ENCODE results near the gene USP5.
A peak's percentile ranks its signal among the peaks of the same experiment; 100 is the strongest.
"Not testable (repeated sequence)": the region's sequence is repeated elsewhere in the genome, so short reads cannot be mapped to it uniquely, and the experiment has no call there.

Gene USP5

DNA sequence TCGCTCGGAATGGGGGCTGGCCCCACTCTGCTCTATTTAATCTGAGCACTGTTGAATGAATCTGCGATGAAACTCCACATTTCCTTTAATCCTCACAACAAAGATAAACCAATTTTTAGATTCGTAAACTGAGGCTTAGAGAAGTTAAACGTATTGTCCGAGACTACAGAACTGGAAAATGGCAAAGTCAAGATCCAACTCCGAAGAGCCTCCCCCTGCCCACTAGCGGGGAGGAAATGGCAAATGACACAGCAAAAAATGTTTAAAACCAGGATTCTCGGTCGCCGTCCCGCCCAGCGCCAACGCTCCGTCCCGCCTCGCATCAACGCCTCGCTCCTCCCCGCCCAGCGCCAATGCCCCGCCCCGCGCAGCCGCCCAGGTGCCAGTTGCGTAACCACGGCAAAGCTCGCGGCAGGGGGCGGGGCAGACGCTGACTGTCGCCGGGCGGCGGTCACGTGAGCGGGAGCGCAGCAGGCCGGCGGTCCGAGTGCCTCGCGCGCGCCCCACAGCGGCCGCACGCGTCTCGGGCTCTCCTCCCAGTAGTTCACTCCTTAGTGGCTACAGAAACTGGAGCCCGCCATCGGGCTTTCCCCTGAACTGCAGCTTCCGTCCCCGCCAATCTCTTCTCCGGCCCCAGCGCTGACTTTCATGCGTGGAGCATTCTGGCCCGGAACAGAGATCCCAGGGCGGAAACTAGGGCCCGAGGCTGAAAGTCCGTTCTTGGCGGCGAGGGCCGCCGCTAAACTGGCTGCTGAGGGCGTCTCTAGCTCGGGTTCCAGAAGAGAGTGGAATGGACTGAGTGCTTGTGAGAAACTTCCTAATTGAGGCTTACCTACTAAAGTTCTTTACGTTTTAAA lies 39.1 kb downstream of the USP5 start:
- peak; percentile 99 for DNase-seq

DNA sequence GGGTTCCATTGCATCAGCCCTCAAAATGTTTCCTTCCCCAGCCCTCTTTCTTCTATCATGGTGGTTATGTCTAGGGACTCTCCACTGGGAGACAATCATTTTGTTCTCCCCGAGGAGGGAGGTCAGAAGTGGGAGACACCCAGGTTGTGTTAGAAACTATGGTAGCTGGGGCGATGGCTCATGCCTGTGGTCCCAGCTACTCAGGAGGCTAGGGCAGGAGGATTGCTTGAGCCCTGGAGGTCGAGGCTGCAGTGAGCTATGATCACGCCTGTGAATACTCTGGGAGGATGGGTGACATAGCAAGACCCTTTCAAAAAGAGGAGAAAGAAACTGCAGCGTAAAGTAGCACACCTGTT lies 39.7 kb downstream of the USP5 start:
- DNase-seq = no peak

DNA sequence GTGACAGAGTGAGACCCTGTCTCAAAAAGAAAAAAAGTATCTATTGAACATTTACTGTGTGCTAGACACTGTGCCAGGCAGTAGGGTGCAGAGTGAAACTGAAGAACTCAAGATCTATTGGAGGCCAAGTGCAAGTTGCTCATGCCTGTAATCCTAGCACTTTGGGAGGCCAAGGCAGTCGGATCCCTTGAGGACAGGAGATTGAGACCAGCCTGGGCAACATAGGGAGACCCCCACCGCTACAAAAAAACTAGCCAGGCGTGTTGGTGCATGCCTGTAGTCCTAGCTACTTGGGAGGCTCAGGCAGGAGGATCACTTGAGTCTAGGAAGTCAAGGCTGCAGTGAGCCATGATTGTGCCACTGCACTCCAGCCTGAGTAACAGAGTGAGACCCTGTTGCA lies 40.7 kb downstream of the USP5 start:
- not testable (repeated sequence) for DNase-seq

DNA sequence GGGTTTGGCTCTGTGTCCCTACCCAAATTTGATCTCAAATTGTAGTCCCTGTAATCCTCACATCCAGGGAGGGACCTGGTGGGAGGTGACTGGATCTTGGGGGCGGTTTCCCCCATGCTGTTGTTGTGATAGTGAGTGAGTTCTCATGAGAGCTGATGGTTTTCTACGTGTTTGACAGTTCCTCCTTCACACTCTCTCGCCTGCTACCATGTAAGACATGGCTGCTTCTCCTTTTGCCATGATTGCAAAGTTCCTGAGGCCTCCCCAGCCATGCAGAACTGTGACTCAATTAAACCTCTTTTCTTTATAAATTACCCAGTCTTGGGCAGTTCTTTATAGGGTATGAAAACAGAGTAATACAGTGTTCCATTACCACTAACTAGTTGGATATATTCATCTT lies 42.4 kb downstream of the USP5 start:
- DNase-seq = no peak

DNA sequence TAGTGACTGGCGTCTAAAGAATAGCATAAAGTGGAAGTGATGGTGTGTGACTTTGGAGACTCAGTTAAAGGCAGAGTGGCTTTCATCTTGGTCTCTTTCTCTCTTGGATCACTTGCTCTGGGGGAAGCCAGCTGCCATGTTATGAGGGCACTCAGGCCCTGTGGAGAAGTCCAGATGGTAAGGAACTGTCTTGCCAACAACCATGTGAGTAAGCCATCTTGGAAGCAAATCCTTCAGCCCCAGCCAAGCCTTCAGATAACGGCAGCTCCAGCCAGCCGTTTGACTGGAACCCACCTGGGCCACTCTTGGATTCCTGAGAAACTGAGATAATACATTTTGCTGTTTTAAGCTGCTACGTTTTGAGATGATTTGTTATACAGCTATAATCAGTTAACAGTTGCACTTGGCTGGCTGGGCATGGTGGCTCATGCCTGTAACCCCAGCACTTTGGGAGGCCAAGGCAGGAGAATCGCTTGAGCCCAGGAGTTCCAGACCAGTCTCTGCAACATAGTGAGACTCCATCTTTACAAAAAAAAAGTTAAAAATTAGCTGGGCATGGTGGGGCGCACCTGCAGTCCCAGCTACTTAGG lies 45.0 kb downstream of the USP5 start:
- no peak for DNase-seq

DNA sequence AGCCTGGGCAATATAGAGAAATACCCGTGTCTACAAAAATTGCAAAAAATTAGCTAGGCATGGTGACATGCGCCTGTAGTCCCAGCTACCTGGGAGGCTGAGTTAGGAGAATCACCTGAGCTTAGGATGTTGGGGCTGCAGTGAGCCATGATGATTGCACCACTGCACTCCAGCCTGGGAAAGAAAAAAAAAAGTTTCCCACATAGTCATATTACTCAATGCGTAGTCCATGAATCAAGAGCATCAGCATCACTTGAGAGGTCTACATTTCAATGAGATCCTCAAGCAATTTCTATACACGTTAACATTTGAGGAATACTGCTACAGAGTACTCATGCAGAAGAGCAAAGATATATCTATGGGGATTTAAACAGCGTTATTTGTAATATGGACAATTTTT lies 47.5 kb downstream of the USP5 start:
- no peak for DNase-seq

DNA sequence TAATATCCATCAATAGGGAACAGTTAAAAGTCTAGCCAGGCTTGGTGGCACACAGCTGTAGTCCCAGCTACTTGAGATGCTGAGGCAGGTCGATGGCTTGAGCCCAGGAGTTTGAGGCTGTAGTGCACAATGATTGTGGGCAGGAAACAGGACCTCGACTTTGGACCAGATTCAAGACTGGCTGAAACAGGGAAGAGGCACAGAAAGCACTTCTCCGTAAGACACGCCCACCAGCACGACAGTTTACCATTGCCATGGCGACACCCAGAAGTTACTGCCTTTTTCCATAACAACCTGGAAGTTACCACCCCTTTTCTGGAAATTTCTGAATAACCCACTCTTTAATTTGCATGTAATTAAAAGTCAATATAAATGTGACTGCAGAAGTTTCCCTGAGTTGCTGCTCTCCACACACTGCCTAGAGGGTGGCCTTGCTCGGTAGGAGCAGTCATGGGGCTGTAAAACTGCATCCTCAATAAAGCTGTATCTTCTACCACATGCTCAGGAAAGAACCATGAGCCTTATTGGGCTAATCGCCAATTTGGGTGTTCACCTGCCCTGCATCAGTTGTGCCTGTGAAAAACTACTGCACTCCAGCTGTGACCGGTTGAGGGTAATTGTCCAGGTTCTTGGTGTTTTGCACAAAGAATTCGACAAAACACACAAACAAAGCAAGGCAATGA lies 48.0 kb downstream of the USP5 start:
- no peak for DNase-seq

DNA sequence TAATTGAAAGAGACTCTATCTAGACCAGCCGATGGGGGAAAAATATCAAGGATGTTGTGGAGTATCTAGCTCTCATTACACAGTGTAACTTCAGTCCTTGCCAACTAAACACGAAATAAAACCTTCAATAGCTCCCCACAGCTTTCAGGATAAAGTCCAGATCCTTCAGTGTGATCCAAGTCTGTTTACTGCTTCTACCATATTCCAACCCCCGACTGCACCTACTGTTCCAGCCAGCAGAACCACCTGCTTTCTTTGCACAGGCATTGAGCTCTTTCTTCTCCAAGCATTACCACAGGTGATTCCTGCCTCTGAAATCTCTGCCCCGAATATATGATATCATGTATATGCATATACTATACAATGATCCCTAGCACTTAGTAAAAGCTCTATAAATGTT lies 50.5 kb downstream of the USP5 start:
- no peak for DNase-seq

DNA sequence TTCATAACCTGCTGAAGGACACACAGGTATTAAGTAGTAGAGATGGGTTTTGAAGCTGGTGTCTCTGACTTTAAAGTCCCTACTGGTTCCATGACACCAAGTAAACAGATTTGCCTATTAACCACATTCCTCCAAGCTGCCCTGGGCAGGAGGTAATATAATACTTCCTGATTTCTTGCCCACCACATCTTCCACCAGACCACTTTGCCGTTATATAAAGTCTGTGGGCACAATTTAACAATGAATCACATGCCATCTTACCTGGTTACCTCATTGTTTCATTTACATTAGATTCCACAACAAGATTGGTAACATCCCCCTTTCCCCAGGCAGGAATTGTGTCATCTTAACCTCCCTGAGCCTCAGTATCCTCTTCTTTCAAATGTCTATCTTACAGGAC lies 51.8 kb downstream of the USP5 start:
- no peak for DNase-seq

DNA sequence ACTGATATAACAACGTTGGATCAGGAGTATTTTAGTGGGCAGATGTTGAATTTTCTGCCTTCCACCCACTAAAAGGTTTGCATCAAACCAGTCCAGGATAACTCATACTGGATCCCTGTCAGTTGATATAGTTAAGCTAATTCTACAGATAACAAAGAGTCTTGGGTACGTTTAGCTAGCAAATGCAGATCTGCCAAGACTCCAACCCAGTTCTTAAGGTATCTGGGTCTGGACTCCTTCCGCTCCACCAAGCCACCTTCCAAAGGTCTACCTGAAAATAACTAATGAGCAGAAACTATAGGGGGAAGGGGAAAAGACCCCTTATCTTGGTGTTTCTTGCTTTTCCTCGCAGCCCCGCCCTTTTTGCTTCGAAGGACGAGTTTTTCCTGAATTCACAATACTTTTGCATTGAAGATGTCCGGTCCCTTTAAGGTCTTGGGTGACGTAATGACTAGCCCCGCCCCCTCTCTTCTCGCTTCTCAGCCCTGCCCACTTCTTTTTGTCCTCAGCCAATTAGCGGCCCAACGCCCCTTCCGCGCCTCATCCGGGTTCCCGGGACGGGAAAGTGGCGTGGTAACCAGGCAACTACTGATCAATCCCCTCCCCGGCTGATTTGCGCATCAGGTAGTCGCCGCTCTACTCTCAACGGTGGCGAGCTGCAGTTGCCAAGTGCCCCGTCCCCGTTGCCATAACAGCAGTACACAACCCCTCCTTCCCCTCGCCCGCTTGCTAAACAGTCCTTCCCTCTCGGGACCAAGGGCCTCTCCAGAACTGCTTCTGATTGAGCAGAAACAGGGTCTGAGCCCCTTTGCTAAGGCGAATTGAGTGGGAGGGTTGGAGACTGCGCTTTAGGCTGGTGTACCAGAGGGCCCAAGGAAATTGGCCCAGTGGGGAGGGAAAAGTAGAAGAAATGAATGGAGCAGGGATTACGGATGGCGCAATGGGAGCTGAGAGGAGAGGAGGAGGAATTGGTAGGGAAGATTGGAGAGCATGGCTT lies 52.6 kb downstream of the USP5 start, which contains the start of gene LRRC23:
Gene LRRC23, plus strand, starts transcription at position 543 of the 997 bp plus-strand sequence. CDS start 812 bp downstream, outside the sequence.
- peak; percentile 96 for DNase-seq

DNA sequence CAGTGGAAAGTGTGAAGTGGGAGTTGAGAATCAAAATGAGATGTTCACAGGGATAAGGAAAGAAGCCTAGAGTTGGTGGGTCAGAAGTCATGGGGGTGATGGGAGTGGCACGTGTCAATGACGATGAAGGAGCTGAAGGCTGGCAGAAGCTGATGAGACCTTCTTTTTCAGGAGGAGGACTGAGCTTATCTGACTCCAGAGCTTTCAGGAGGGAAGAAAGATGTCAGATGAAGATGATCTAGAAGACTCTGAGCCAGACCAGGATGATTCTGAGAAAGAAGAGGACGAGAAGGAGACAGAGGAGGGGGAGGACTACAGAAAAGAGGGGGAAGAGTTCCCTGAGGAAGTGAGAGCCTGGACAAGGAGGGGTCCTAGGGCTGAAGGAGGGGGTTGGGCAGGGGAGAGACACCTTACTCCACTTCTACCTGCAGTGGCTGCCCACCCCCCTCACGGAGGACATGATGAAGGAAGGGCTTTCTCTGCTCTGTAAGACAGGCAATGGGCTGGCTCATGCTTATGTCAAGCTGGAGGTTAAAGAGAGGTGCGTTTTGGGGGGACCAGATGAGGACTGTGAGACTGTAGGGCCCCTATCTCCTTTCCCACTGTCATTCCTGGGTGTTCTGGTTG lies 53.6 kb downstream of the USP5 start:
- DNase-seq = no peak

DNA sequence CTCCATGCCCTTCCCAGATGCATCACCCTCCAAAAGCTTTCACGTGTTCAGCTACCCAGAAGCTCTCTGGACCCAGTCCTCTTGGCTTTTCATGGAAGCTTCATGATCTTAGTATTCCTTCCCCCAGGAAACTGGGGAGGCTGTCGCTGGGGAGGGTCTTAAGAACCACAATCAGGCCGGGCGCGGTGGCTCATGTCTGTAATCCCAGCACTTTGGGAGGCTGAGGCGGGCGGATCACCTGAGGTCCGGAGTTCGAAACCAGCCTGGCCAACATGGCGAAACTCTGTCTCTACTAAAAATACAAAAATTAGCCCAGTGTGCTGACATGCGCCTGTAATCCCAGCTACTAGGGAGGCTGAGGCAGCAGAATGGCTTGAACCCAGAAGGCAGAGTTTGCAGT lies 56.2 kb downstream of the USP5 start:
- not testable (repeated sequence) for DNase-seq

DNA sequence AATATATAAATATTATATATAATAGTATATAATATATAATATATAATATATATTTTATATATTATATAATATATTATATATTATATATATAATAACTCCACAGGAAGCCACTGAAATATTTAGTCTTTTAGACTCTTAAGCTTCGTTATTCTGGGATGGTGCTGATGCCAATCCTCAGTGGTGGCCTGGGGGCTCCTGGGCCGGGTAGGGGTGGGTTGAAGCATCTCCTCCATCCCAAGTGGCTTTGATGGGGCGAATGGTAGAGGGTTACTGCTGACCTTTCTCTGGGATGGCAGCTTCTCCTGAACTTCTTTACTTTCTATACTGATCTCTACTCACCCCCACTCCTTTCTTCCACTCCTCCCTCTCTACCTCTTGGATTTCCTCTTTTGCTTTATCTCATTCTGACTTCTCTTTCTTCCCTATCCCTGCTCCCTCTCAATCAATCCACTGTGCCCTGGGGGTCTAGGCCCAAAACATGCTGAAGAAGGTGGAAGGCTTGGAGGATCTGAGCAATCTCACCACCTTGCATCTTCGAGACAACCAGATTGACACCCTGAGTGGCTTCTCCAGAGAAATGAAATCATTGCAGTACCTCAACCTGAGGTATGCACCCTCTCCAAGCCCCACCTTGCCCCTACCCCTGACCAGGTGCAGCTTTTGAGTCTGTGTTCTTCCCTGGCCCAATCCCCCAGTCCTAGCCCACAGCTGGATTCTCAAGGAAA lies 57.6 kb downstream of the USP5 start:
- no peak for DNase-seq

DNA sequence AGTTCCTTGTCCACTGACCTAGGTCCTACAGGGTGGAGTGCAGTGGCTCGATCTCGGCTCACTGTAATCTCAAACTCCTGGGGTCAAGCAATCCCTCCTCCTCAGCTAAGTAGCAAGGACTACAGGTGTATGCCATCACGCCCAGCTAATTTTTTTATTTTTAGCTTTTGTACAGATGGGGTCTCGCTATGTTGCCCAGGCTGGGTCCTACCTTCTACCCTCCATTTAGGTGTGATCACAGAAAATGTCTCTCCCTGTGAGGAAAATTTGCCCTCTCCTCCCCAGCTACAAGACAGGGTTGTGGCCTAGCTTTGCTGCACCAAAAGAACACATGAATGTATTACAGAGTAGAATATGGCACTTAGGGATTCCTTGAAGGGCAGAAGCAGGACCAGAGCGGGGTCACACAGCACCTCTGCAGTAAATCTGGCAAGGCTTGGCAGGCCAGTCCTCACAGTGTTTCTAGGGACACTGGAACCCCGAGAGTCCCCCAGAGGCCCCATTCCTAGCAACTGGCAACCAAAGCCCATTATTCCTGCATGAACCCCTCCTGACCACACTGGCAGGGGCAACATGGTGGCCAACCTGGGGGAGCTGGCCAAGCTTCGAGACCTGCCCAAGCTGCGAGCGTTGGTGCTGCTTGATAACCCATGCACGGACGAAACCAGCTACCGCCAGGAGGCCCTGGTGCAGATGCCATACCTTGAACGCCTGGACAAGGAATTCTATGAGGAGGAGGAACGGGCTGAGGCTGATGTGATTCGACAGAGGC lies 60.4 kb downstream of the USP5 start:
- no peak for DNase-seq

DNA sequence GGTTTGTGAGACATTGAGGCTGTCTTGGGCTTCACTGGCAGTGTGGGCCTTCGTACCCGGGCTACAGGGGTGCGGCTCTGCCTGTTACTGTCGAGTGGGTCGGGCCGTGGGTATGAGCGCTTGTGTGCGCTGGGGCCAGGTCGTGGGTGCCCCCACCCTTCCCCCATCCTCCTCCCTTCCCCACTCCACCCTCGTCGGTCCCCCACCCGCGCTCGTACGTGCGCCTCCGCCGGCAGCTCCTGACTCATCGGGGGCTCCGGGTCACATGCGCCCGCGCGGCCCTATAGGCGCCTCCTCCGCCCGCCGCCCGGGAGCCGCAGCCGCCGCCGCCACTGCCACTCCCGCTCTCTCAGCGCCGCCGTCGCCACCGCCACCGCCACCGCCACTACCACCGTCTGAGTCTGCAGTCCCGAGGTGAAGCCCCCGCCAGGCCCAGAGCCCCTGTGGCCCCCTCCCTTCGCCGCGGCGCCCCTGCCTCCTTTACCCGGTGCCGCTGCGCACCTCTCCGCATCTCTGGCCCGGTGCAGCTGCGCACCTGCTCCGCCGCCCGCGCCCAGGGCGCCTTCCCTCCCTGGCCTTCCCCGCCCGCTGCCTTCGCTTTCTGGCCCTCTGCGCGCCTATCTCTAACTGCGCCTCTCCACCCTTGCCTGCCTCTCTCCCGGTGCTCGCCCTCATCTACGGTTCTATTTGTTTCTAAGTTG lies 62.4 kb downstream of the USP5 start, which contains the start of gene ENO2:
Gene ENO2, plus strand, starts transcription at position 335 of the 701 bp plus-strand sequence. CDS start 1,253 bp downstream, outside the sequence.
- peak; percentile 82 for DNase-seq

DNA sequence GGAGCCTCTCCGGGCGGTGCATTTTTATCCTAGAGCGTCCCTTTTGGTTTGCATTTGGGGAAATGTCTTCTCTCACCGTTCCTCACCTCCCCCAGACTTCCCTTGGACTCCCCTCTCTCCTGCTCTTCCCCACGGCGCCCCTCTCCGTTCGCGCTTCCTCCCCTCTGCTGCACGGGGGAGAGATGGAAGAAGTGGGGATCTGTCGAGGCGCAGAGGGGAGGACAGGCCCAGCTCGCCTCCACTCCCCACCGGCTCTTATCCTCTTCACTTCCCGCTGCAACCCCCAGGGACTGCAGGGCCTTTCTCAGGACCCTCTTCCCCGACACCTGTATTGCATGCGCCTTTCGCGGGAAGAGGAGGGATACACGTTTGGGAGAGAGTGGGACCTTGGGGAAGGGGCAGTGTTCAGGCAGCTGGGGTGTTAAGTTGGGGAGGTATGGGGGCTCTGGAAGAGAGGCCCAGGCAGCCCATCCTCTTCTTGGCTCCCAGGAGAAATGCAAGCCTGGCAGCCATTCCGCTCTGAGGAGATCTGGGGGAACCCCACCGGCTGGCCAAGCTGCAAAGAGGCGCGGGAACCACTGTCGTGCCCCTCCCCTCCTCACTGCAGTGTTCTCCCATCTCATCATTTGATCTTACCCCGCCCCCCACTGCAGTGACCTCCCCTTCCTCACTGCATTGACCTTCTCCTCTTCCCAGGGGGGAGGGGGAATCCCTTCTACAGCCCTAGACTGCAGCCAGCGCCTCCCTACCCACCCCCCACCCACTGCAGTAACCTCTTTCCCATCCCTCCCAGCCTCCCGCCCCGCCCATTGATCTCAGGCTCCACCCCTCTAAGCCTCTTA lies 63.2 kb downstream of the USP5 start:
- DNase-seq = no peak

DNA sequence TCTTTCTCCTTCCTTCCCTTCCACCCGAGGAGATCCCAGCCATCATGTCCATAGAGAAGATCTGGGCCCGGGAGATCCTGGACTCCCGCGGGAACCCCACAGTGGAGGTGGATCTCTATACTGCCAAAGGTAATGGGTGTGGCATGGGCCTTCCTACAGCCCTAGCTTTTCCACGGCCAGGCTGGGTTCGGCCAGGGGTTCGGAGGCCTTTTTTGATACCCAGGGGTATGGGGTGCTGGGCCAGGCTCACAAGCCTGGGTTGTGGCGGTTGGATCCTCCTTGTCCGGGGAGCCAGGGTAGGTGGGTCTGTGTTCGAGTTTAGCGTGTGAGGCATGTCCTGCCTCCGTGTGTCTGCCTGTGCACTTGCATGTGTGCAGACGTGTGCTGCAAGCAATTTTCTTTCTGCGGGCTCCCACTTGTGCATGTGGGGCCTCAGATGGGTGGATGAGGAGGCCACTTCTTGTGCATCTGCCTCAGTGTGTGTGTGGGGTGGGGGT lies 63.9 kb downstream of the USP5 start:
- no peak for DNase-seq
